Type B pancreatic cell (in vitro differentiated cells): ENCODE measurements around the gene BTBD9. TPM values are rescaled to one million over a fixed set of nuclear protein-coding genes. Genes with fewer than 3 reads are reported as not detected.

ENCODE experiments used
- DNase-seq: peaks from one replicate; pipeline ENCODE4 v3.0.0; 2021; ENCODE audit warnings: mixed read lengths; ENCODE audit not compliant: unreplicated experiment; ENCODE audit errors: extremely low spot score
- H3K27ac Mint-ChIP-seq: 2 replicates; pipeline ENCODE4 v1.8.0; 2021; ENCODE audit warnings: mild to moderate bottlenecking, mixed read lengths
- H3K27me3 Mint-ChIP-seq: 2 replicates; pipeline ENCODE4 v1.8.0; 2021; ENCODE audit warnings: mixed read lengths
- H3K36me3 Mint-ChIP-seq: 2 replicates; pipeline ENCODE4 v1.8.0; 2021; ENCODE audit warnings: mixed read lengths
- H3K4me1 Mint-ChIP-seq: one replicate; pipeline ENCODE4 v1.8.0; 2021; ENCODE audit warnings: mixed read lengths; ENCODE audit not compliant: unreplicated experiment
- H3K4me3 Mint-ChIP-seq: 2 replicates; pipeline ENCODE4 v1.8.0; 2021; ENCODE audit warnings: mild to moderate bottlenecking, mixed read lengths
- H3K9me3 Mint-ChIP-seq: 2 replicates; pipeline ENCODE4 v1.8.0; 2021; ENCODE audit warnings: mixed read lengths
- CTCF ChIP-seq: fragments of 200-600 bp; sonication (generic); conservative IDR thresholded peaks from 2 replicates; pipeline ENCODE4 v1.5.0; 2021; ENCODE audit warnings: antibody characterized with exemption, mild to moderate bottlenecking
- total RNA-seq: library from RNA; stranded (reverse); gene quantifications from 2 replicates; pipeline ENCODE4 v1.2.1, GENCODE V29; 2021; ENCODE audit warnings: low replicate concordance

The BTBD9 gene
- total RNA-seq, 1 donor from 2014 or later, result 14.9 TPM

- Mint-ChIP-seq H3K4me1 (peaks cover 5% of the 10 kb centered on the region), H3K9me3 (no peaks in the 10 kb centered on the region), H3K27ac (no peak overlapping the region), H3K4me3 (no peak overlapping the region), H3K27me3 (no peaks in the 10 kb centered on the region), H3K36me3 (no peaks in the 10 kb centered on the region)
- no peak for TF ChIP-seq CTCF
- no peak for DNase-seq
Observed at GRCh38 chr6:38505826-38506225, 133.9 kb downstream of the BTBD9 start.

- Mint-ChIP-seq H3K9me3 (no peaks in the 10 kb centered on the region), H3K4me1 (peaks cover 3% of the 10 kb centered on the region), H3K27ac (no peak overlapping the region), H3K36me3 (no peaks in the 10 kb centered on the region), H3K27me3 (no peaks in the 10 kb centered on the region), H3K4me3 (no peak overlapping the region)
- no peak for DNase-seq
- no peak for TF ChIP-seq CTCF
Observed at GRCh38 chr6:38504996-38505395, 134.7 kb downstream of the BTBD9 start.

- no peak for TF ChIP-seq CTCF
- no peak overlapping the region for H3K27ac Mint-ChIP-seq
- peaks cover 4% of the 10 kb centered on the region for H3K4me1 Mint-ChIP-seq
- DNase-seq, result no peak
- no peaks in the 10 kb centered on the region for H3K27me3 Mint-ChIP-seq
- H3K4me3 Mint-ChIP-seq, result no peak overlapping the region
- H3K9me3 Mint-ChIP-seq, result no peaks in the 10 kb centered on the region
- no peaks in the 10 kb centered on the region for H3K36me3 Mint-ChIP-seq
Observed at GRCh38 chr6:38503960-38504682, 135.6 kb downstream of the BTBD9 start.

GRCh38 chr6:38503032-38503773 lies 136.5 kb downstream of the BTBD9 start:
- no peak overlapping the region for H3K4me3 Mint-ChIP-seq
- H3K4me1 Mint-ChIP-seq, result peaks cover 10% of the 10 kb centered on the region
- no peaks in the 10 kb centered on the region for H3K27me3 Mint-ChIP-seq
- H3K36me3 Mint-ChIP-seq, result no peaks in the 10 kb centered on the region
- no peak overlapping the region for H3K27ac Mint-ChIP-seq
- no peaks in the 10 kb centered on the region for H3K9me3 Mint-ChIP-seq
- DNase-seq, result no peak
- TF ChIP-seq CTCF, result no peak

- no peaks in the 10 kb centered on the region for H3K27me3 Mint-ChIP-seq
- no peak for TF ChIP-seq CTCF
- H3K4me1 Mint-ChIP-seq, result peaks cover 10% of the 10 kb centered on the region
- H3K9me3 Mint-ChIP-seq, result no peaks in the 10 kb centered on the region
- H3K27ac Mint-ChIP-seq, result no peak overlapping the region
- no peak for DNase-seq
- H3K36me3 Mint-ChIP-seq, result no peaks in the 10 kb centered on the region
- H3K4me3 Mint-ChIP-seq, result no peak overlapping the region
Observed at GRCh38 chr6:38502423-38502822, 137.3 kb downstream of the BTBD9 start.
